HepG2 (cell line): ENCODE results near the gene SLC50A1. TPM values are rescaled to one million over a fixed set of nuclear protein-coding genes. Genes with fewer than 3 reads are reported as not detected.

Source experiments
- CCDC6 ChIP-seq: sonication (generic); formaldehyde crosslinking; IDR thresholded peaks from 2 replicates; pipeline ENCODE4 v1.8.1; 2022; ENCODE audit warnings: mild to moderate bottlenecking, missing genetic modification reagents, moderate library complexity
- CHD2 ChIP-seq: IDR thresholded peaks from 2 replicates; pipeline ENCODE4 v1.6.1; 2011; ENCODE audit warnings: low read depth, low read length, improper control_type of control experiment
- DMTF1 ChIP-seq: sonication (generic); formaldehyde crosslinking; IDR thresholded peaks from 2 replicates; pipeline ENCODE4 v1.4.0; 2020; ENCODE audit warnings: mild to moderate bottlenecking, missing genetic modification reagents
- EP300 ChIP-seq, 3 experiments: sonication (generic) in 1 of 3; formaldehyde crosslinking in 1 of 3; IDR thresholded peaks; 2 replicates each; pipeline versions ENCODE4 v1.5.1 to v1.6.1; 2011 to 2020; ENCODE audit warnings: low read depth in 2 of 3, low read length in 2 of 3, borderline replicate concordance in 1 of 3, improper control_type of control experiment in 1 of 3, mild to moderate bottlenecking in 1 of 3, missing genetic modification reagents in 1 of 3, moderate library complexity in 1 of 3
- KLF9 ChIP-seq: IDR thresholded peaks from 2 replicates; pipeline ENCODE4 v1.6.1; 2016; ENCODE audit warnings: low read depth
- NR1H2 ChIP-seq: sonication (generic); formaldehyde crosslinking; IDR thresholded peaks from 2 replicates; pipeline ENCODE4 v1.8.1; 2022; ENCODE audit warnings: low read depth, missing genetic modification reagents, borderline replicate concordance
- NR2F6 ChIP-seq, 2 experiments: IDR thresholded peaks; 2 replicates each; pipeline ENCODE4 v1.6.1; 2016; ENCODE audit warnings: antibody characterized with exemption in 1 of 2, mild to moderate bottlenecking in 1 of 2
- PHF8 ChIP-seq: sonication (generic); formaldehyde crosslinking; IDR thresholded peaks from 2 replicates; pipeline ENCODE4 v1.5.0; 2020; ENCODE audit warnings: missing genetic modification reagents
- PRDM10 ChIP-seq: sonication (generic); formaldehyde crosslinking; IDR thresholded peaks from 2 replicates; pipeline ENCODE4 v1.4.0; 2020; ENCODE audit warnings: low read depth, missing genetic modification reagents
- RAD21 ChIP-seq: fragments of 450-650 bp; formaldehyde crosslinking; IDR thresholded peaks from 2 replicates; pipeline ENCODE4 v1.5.0; 2020; ENCODE audit warnings: mild to moderate bottlenecking
- SMC3 ChIP-seq: IDR thresholded peaks from 2 replicates; pipeline ENCODE4 v1.6.1; 2011; ENCODE audit warnings: low read length, improper control_type of control experiment
- SMYD3 ChIP-seq: sonication (generic); formaldehyde crosslinking; IDR thresholded peaks from 2 replicates; pipeline ENCODE4 v1.8.1; 2023; ENCODE audit warnings: mild to moderate bottlenecking, missing genetic modification reagents
- ZGPAT ChIP-seq: IDR thresholded peaks from 2 replicates; pipeline ENCODE4 v1.6.1; 2016; ENCODE audit warnings: mild to moderate bottlenecking
- ZNF180 ChIP-seq: sonication (generic); formaldehyde crosslinking; IDR thresholded peaks from 2 replicates; pipeline ENCODE4 v1.4.0; 2020; ENCODE audit warnings: low read depth, missing genetic modification reagents, borderline replicate concordance
- ZNF281 ChIP-seq: sonication (generic); formaldehyde crosslinking; IDR thresholded peaks from 2 replicates; pipeline ENCODE4 v1.4.0; 2020; ENCODE audit warnings: missing genetic modification reagents, borderline replicate concordance
- ZNF446 ChIP-seq: sonication (generic); formaldehyde crosslinking; IDR thresholded peaks from 2 replicates; pipeline ENCODE4 v1.5.0; 2020; ENCODE audit warnings: mild to moderate bottlenecking, missing genetic modification reagents
- polyA plus RNA-seq, 8 experiments: library from polyadenylated mRNA; depleted of rRNA in 3 of 8; stranded (reverse) in 7 of 8; unstranded in 1 of 8; fragments of >200 nt; fragmentation: Illumina TruSeq in 4 of 8; extraction: Trizol in 4 of 8; gene quantifications; 2 replicates each; pipeline versions ENCODE4 v1.2.1 to v1.2.3, GENCODE V29; 2011 to 2016; ENCODE audit warnings: low read depth in 4 of 8, missing spikeins in 1 of 8, mixed read lengths in 1 of 8; ENCODE audit not compliant: insufficient read depth in 1 of 8
- total RNA-seq, 5 experiments: library from RNA; depleted of rRNA; stranded (reverse); fragments of >200 nt; fragmentation: Illumina TruSeq; extraction: Trizol; gene quantifications; 2 replicates each; pipeline ENCODE4 v1.2.3, GENCODE V29; 2016; ENCODE audit warnings: low read depth in 1 of 5

Gene SLC50A1
- total and polyA plus RNA-seq, 2 of the 13 experiments (the other 11 are each of a cell fraction or from before 2014, with no cell fraction given): 22.5 to 46.8 TPM

GRCh38 chr1:155178441-155179111 lies 42.9 kb downstream of the SLC50A1 start (continued):
- TF ChIP-seq ZNF281 (CRISPR knock-in tag) (no peak), NR2F6 (IDR thresholded peaks at IDR 0.05) (peak; percentile 99), NR2F6 (CRISPR knock-in tag; IDR thresholded peaks at IDR 0.05) (peak; percentile 100), NR1H2 (CRISPR knock-in tag) (peak; percentile 39; the same call in 1 of the 2 replicates), KLF9 (CRISPR knock-in tag) (no peak), CHD2 (no peak), ZNF180 (CRISPR knock-in tag) (no peak), PHF8 (CRISPR knock-in tag) (peak; percentile 53; the same call in 1 of the 2 replicates), SMC3 (no peak), ZGPAT (CRISPR knock-in tag) (peak; percentile 38; the same call in 1 of the 2 replicates), DMTF1 (CRISPR knock-in tag) (no peak), PRDM10 (CRISPR knock-in tag) (no peak), SMYD3 (CRISPR knock-in tag) (no peak), EP300 (IDR thresholded peaks at IDR 0.05; ENCODE audit: low read depth in 2 of 2, low read length in 2 of 2) (peak in 1 of 2 experiments; percentile 39; a peak in 1 of 4 replicates), EP300 (CRISPR knock-in tag; IDR thresholded peaks at IDR 0.05; ENCODE audit: borderline replicate concordance) (no peak), ZNF446 (no peak), RAD21 (no peak), CCDC6 (CRISPR knock-in tag) (no peak)
